HTERT RPE-1 (cell line): ENCODE data around the gene ROR2.

ENCODE experiments used
- in situ Hi-C: fragments of 300-500 bp; cut with MboI; formaldehyde crosslinking; loops from 4 replicates; pipeline ENCODE4 v1.14.3; 2020; ENCODE audit warnings: low sequenced_read_pairs

The ROR2 gene

GRCh38 chr9:91948597-91949391, 1.2 kb downstream of the ROR2 start:
- in situ Hi-C loops, result no loop called here

- in situ Hi-C loops, result no loop called here
Observed at GRCh38 chr9:91948101-91948596, 1.9 kb downstream of the ROR2 start.

- in situ Hi-C loops, result no loop called here
Observed at GRCh38 chr9:91946653-91947488, 3.2 kb downstream of the ROR2 start.

DNA sequence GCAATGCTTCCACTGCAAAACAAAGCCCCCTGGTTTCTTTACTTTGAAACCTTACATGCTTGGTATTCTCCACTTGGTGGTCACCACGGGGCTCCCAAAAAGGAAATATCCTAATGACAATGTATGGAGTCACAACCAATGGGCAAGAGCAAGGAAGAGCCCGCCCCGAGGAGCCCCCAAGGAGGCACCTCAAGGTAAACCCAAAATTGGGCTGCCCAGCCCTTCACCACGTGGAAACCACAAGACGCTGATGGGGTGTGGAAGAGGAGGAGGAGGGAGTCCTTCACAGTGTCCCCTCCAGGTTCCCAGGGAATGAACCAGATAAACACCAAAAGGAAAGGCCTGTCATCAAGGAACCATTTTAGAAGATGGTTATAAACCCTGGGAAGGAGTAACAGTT, 3.8 kb downstream of the ROR2 start:
- in situ Hi-C loops, result no loop called here

- in situ Hi-C loops, result no loop called here
Observed at GRCh38 chr9:91945277-91946085, 4.5 kb downstream of the ROR2 start.

GRCh38 chr9:91944711-91945110, 5.3 kb downstream of the ROR2 start:
- in situ Hi-C loops, result no loop called here

DNA sequence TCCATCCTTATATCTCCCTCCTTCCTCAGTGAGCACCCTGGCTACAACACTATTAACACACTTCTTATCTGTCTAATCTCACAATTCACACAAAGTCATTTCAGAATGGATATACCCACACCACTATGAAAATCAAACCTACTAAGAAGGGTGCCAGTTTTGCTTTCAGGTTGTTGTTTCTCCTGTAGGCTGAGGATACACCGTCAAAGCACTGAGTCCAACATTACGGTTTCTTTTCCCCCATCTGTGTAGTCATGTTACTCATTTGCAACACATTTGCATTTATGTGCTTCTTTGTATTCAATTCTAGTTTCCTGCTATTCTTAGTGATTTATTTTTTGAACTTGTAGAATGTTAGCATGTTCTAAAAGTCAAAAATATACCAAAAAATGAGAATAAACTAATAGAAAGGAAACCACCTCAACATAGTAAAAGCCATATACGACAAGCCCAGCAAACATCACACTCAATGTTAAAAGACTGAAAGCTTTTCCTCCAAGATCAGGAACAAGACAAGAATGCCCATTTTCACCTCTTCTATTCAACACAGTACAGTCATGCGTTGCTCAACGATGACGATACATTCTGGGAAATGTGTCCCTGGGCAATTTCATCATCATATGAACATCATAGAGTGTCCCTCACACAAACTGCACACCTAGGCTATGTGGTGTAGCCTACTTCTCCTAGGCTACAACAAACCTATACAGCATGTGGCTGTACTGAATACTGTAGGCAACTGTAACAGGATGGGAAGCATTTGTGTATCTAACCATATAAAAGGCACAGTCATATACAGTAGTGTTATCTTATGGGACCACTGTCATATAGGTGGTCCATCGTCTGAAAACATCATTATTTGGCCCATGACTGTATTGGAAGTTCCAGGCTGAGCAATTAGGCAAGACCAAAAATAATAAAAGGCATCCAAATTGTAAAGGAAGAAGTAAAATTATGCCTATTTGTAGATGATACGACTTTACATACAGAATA, 6.3 kb downstream of the ROR2 start:
- in situ Hi-C loops, result no loop called here

GRCh38 chr9:91942201-91942600, 7.8 kb downstream of the ROR2 start:
- in situ Hi-C loops, result no loop called here

DNA sequence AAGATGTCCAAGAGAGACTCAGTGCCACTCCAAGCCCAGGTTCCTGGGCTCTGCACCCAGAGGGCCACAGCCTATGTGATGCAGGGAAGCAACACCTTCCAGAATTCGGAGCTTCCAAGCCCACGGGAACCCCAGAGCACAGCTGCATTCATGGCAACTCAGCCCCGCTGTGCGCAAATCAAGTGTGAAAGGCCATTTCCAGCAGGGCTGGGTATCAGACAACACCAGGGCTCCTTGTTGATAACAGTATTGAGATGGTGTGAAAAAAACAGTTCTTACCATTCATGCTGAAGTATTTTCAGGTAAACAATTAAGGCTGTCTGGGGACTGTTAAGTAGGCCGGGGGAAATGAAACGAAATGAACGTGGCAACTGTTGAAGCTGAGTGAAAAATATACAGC, 10.1 kb downstream of the ROR2 start:
- in situ Hi-C loops, result no loop called here

DNA sequence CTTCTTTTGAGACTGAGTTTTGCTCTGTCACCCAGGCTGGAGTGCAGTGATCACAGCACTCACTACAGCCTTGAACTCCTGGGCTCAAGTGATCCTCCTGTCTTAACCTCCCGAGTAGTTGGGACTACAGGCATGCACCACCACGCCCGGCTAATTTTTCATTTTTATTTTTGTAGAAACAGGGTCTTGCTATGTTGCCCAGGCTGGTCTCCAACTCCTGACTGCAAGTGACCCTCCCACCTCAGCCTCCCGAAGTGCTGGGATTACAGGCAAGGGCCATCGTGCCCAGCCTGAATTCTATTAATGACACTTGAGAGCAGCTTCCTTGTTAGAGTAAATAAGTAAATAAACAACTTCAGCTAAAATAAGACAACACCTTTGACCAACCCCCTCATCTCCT, 12.3 kb downstream of the ROR2 start:
- in situ Hi-C loops, result no loop called here

DNA sequence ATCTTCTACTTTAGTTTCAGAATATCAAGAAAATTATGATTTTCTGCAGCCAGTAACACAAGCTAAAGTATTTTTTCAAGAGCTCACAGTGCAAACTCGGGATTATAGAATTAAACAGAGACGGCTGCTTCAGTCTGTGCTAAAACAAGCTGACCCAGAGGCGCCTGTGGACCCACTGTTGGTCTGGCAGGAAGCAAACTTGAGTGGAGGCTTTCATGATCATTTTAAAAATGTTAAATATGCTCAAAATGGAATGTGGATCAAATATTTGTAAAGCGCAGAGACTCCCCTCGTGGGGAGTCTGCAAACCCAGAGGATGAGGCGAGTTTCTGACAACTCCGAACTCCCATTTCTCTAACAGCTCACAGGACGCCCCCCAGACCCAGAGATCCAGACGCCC, 13.0 kb downstream of the ROR2 start:
- in situ Hi-C loops, result no loop called here

DNA sequence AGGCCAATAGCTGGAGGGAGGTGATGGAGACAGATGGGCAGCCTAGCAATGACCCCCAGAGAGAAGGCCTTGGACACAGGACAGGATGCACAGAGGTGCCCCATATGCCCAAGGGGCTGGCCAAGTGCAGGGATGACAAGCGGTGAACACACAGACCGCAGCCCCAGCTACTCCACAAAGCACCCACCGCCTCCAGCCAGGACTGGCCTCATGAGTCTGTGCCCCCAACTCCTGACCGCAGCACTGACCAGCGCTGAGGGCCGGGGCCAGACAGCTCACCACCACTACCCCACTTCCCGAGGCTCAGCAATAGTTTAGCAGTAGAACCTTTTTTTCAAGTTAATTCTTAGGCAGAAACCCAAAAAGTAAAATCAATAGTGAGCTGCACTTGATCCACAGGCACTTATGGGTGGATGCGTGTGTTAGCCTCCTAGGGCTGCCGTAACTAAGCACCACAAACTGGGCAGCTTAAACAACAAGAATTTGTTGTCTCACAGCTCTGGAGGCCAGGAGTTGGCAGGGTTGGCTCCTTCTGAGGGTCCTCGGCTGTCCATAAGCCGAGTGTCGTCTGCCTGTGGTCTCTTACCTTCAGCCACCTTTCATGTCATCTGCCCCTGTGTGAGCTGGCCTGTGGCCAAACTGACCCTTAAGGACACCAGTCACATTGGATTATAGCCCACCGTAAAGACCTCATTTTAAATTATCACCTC, 14.1 kb downstream of the ROR2 start:
- in situ Hi-C loops, result no loop called here

GRCh38 chr9:91935066-91935749, 14.8 kb downstream of the ROR2 start:
- in situ Hi-C loops, result no loop called here

DNA sequence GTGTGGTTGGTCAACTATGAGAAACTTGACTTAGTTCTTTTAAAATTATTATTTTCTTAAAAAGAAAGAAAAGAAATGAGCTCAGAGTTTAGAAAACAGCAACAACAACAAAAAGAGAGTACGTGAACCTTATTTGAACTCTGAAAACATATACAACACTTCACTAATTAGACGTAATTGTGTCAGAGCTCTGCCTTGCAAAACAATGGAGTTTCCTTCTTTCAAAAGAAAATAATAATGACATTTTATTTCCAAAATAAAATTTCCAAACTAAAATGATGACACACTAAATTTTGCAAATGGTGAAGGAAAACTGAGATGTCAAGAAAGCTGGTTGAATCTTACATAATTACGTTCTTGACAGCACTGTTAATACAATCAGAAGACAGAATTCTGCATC, 15.4 kb downstream of the ROR2 start:
- in situ Hi-C loops, result no loop called here

DNA sequence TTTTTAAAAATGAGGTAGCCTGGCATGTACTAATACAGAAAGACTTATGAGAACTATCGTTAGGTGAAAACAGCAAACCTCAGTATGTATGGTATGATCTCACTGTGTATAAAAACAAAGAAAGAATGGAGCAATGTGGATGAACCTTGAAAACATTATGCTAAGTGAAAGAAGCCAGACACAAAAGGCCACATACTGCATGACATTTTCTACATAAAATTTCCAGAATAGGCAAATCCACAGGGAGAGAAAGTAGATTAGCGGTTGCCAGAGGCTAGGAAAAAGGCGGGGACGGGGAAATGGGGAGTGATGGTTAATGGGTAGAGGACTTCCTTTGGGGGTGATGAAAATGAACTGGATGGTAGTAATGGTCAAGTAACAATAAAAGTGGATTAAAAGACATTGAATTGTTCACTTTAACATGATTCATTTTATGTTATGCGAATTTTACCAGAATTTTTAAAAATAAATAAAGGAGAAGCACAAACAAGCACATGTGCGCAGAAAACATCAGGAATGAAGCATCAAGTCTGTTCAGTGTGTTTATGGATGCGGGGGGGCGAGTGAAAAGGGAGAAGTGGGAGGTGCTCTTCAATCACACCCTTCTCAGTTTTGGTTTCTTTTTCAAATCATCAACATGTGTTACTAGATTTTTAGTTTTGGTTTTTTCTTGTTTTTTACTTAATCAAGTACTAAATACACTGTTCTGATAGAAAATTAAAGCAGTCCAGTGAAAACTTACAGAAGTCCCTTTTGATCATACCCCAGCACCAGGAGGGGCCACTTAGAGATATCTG, 16.3 kb downstream of the ROR2 start:
- in situ Hi-C loops, result no loop called here

GRCh38 chr9:91930475-91930874, 19.6 kb downstream of the ROR2 start:
- in situ Hi-C loops, result no loop called here

- in situ Hi-C loops, result no loop called here
Observed at GRCh38 chr9:91929331-91929730, 20.7 kb downstream of the ROR2 start.

- in situ Hi-C loops, result no loop called here
Observed at GRCh38 chr9:91927922-91928510, 22.0 kb downstream of the ROR2 start.
